RWPE1 (cell line): ENCODE results near the gene INTS12.
A peak's percentile ranks its signal among the peaks of the same experiment; 100 is the strongest.
"Not testable (repeated sequence)": the region's sequence is repeated elsewhere in the genome, so short reads cannot be mapped to it uniquely, and the experiment has no call there.

Experiments used
- CTCF ChIA-PET: fragments of 350-600 bp; sonication (Branson Sonifier 250); formaldehyde crosslinking; extraction: SDS; loops from one replicate; lab custom pipeline; 2021; lab: Yijun Ruan, JAX
- POLR2A ChIA-PET: fragments of 400-600 bp; formaldehyde crosslinking; extraction: SDS; loops from one replicate; lab custom pipeline; 2020; ENCODE audit warnings: antibody characterized with exemption; ENCODE audit not compliant: low non-redundant PET; lab: Yijun Ruan, JAX
- DNase-seq: peaks from one replicate; pipeline ENCODE4 v3.0.0; 2012; ENCODE audit warnings: low spot score
- H3K27ac ChIP-seq: fragments of 450-650 bp; 2 replicates; pipeline ENCODE4 v1.5.1; 2017
- CTCF ChIP-seq: fragments of 450-650 bp; conservative IDR thresholded peaks from 2 replicates; pipeline ENCODE4 v1.5.1; 2017; ENCODE audit warnings: low read depth, mild to moderate bottlenecking

The INTS12 gene

GRCh38 chr4:105710678-105711077, 2.2 kb upstream of the INTS12 start:
- POLR2A ChIA-PET = no interaction called here
- no peak for TF ChIP-seq CTCF
- CTCF ChIA-PET = no interaction called here
- no peak for DNase-seq
- H3K27ac ChIP-seq = no peak overlapping the region

- no peak overlapping the region for H3K27ac ChIP-seq
- no peak for DNase-seq
- TF ChIP-seq CTCF = no peak
- CTCF ChIA-PET = interaction anchor here (0.7 kb wide), 1 partner anchor 37 kb away, joined by 3 read pairs; no protein-coding TSS in a partner anchor
- POLR2A ChIA-PET = interaction anchor here (0.5 to 0.6 kb wide), 2 partner anchors 50 to 354 kb away, joined by 3 read pairs; no protein-coding TSS in a partner anchor
Observed at GRCh38 chr4:105710012-105710600, 1.6 kb upstream of the INTS12 start.

- peak overlapping the region; percentile 92 for H3K27ac ChIP-seq
- ChIA-PET POLR2A (interaction anchor here (0.5 kb wide), 1 partner anchor 347 kb away, joined by 13 read pairs; no protein-coding TSS in a partner anchor), CTCF (interaction anchor here (0.8 kb wide), 1 partner anchor 188 kb away, joined by 3 read pairs; no protein-coding TSS in a partner anchor)
- no peak for TF ChIP-seq CTCF
- peak; percentile 23 for DNase-seq
Observed at GRCh38 chr4:105709081-105709450, 577 bp upstream of the INTS12 start.

GRCh38 chr4:105707782-105708180, 708 bp downstream of the INTS12 start:
- ChIA-PET CTCF (interaction anchor here (0.7 kb wide), 1 partner anchor 28 kb away, joined by 4 read pairs; no protein-coding TSS in a partner anchor), POLR2A (no interaction called here)
- DNase-seq = no peak
- TF ChIP-seq CTCF = no peak
- peak overlapping the region; percentile 92 for H3K27ac ChIP-seq

- no peak for TF ChIP-seq CTCF
- H3K27ac ChIP-seq = no peak overlapping the region
- ChIA-PET POLR2A (no interaction called here), CTCF (no interaction called here)
- DNase-seq = no peak
Observed at GRCh38 chr4:105698607-105699006, 9.9 kb downstream of the INTS12 start.

- POLR2A ChIA-PET, DNase-seq, CTCF ChIA-PET, H3K27ac ChIP-seq: not testable (repeated sequence)
Observed at GRCh38 chr4:105695832-105696231, 12.7 kb downstream of the INTS12 start.

GRCh38 chr4:105694812-105695211, 13.7 kb downstream of the INTS12 start:
- DNase-seq, H3K27ac ChIP-seq, POLR2A ChIA-PET, CTCF ChIA-PET: not testable (repeated sequence)
